Caco-2 (cell line): ENCODE measurements around the gene RBM17. TPM values are rescaled to one million over a fixed set of nuclear protein-coding genes. Genes with fewer than 3 reads are reported as not detected.

Experiments used
- BruUV-seq: library from RNA; stranded (reverse); fragments of 400-500 nt; replicated peaks from 2 replicates; lab custom pipeline; 2021; lab: Mats Ljungman, UMichigan
- CTCF ChIA-PET: fragments of 300-600 bp; sonication (Branson Sonifier 250); formaldehyde crosslinking; loops from one replicate; lab custom pipeline; 2022; ENCODE audit warnings: antibody characterized with exemption; lab: Charles Lee
- POLR2A ChIA-PET: fragments of 300-600 bp; sonication (Branson Sonifier 250); formaldehyde crosslinking; loops from one replicate; lab custom pipeline; 2022; ENCODE audit warnings: antibody characterized with exemption; lab: Charles Lee
- DNase-seq, 2 experiments: peaks; one replicate each; pipeline versions ENCODE4 v3.0.0 to v3.0.0-alpha.2; 2020 to 2022
- H3K27me3 ChIP-seq: replicated peaks from 2 replicates; pipeline ENCODE4 v1.6.0; 2011; ENCODE audit warnings: low read length; ENCODE audit not compliant: control insufficient read depth, insufficient read depth
- H3K36me3 ChIP-seq: 2 replicates; pipeline ENCODE4 v1.5.1; 2011; ENCODE audit warnings: low read length; ENCODE audit not compliant: control insufficient read depth, insufficient read depth
- H3K4me1 ChIP-seq: fragments of 250-450 bp; sonication (Bioruptor Pico); 2 replicates; pipeline ENCODE4 v1.5.1; 2020; ENCODE audit warnings: mild to moderate bottlenecking
- H3K4me3 ChIP-seq: 2 replicates; pipeline ENCODE4 v1.5.1; 2011; ENCODE audit warnings: low read depth, mild to moderate bottlenecking, control low read depth, low read length
- H3K9me3 ChIP-seq: fragments of 250-450 bp; sonication (Bioruptor Pico); 2 replicates; pipeline ENCODE4 v1.5.1; 2020; ENCODE audit warnings: mild to moderate bottlenecking, moderate library complexity
- H3K27ac Mint-ChIP-seq: one replicate; pipeline ENCODE4 v1.8.0; 2022; ENCODE audit warnings: mixed read lengths; ENCODE audit not compliant: unreplicated experiment
- H3K27me3 Mint-ChIP-seq: one replicate; pipeline ENCODE4 v1.8.0; 2022; ENCODE audit warnings: mixed read lengths; ENCODE audit not compliant: insufficient read depth, unreplicated experiment
- H3K36me3 Mint-ChIP-seq: one replicate; pipeline ENCODE4 v1.8.0; 2022; ENCODE audit warnings: mild to moderate bottlenecking, mixed read lengths; ENCODE audit not compliant: insufficient read depth, unreplicated experiment
- H3K4me1 Mint-ChIP-seq: one replicate; pipeline ENCODE4 v1.8.0; 2022; ENCODE audit warnings: low read depth, mixed read lengths; ENCODE audit not compliant: unreplicated experiment
- H3K4me3 Mint-ChIP-seq: one replicate; pipeline ENCODE4 v1.8.0; 2022; ENCODE audit warnings: mild to moderate bottlenecking, moderate library complexity, mixed read lengths; ENCODE audit not compliant: unreplicated experiment
- H3K9me3 Mint-ChIP-seq: one replicate; pipeline ENCODE4 v1.8.0; 2022; ENCODE audit warnings: mixed read lengths; ENCODE audit not compliant: unreplicated experiment
- intact Hi-C: fragments of 100-400 bp; cut with micrococcal nuclease; formaldehyde crosslinking; loops from one replicate; pipeline ENCODE4 v1.10.0; 2022; ENCODE audit not compliant: unreplicated experiment
- total RNA-seq: library from RNA; stranded (reverse); gene quantifications from 2 replicates; pipeline ENCODE4 v1.2.3, GENCODE V29; 2022
- TF ChIP-seq, protein P1 (sequence below), 2 experiments: fragments of 200-600 bp in 1 of 2; IDR thresholded peaks; 1 replicate in 1 of 2; 2 replicates in 1 of 2; pipeline versions ENCODE4 v1.5.1 to v1.8.0; 2011 to 2022; ENCODE audit warnings: antibody characterized with exemption in 1 of 2, control low read depth in 1 of 2, inconsistent platforms in 1 of 2, low read depth in 1 of 2, low read length in 1 of 2, mild to moderate bottlenecking in 1 of 2, moderate library complexity in 1 of 2; ENCODE audit not compliant: insufficient read depth in 1 of 2, severe bottlenecking in 1 of 2, unreplicated experiment in 1 of 2

Gene RBM17
- total RNA-seq, 1 experiment from 2014 or later, result 290 TPM

DNA sequence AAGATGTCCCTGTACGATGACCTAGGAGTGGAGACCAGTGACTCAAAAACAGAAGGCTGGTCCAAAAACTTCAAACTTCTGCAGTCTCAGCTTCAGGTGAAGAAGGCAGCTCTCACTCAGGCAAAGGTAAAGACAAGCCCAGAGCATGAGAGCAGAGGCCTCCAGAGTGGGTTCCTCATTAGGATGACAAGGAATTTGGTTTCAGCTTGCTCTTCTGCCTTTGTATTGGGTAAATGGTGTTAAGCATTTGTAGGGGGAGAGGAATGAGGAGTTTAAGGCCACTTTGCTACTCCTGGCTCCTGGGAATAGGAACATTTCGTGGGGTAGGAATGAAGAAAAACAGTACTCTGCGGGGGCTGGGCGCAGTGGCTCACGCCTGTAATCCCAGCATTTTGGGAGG is 8.2 kb downstream of the RBM17 start:
- Histone ChIP-seq H3K4me1 (no peaks in the 10 kb centered on the region), H3K27me3 (no peaks in the 10 kb centered on the region), H3K4me3 (no peak overlapping the region), H3K9me3 (no peaks in the 10 kb centered on the region), H3K36me3 (peaks cover 3% of the 10 kb centered on the region)
- ChIA-PET POLR2A (no interaction called here), CTCF (interaction anchor here (0.9 kb wide), 1 partner anchor 11 kb away, joined by 3 read pairs; no protein-coding TSS in a partner anchor)
- BruUV-seq, result no TSS peak
- Mint-ChIP-seq H3K27me3 (no peaks in the 10 kb centered on the region), H3K36me3 (peaks cover 64% of the 10 kb centered on the region), H3K27ac (no peak overlapping the region), H3K4me3 (no peak overlapping the region), H3K9me3 (no peaks in the 10 kb centered on the region), H3K4me1 (peaks cover 6% of the 10 kb centered on the region)
- DNase-seq, result no peak
- TF ChIP-seq, protein P1, sequence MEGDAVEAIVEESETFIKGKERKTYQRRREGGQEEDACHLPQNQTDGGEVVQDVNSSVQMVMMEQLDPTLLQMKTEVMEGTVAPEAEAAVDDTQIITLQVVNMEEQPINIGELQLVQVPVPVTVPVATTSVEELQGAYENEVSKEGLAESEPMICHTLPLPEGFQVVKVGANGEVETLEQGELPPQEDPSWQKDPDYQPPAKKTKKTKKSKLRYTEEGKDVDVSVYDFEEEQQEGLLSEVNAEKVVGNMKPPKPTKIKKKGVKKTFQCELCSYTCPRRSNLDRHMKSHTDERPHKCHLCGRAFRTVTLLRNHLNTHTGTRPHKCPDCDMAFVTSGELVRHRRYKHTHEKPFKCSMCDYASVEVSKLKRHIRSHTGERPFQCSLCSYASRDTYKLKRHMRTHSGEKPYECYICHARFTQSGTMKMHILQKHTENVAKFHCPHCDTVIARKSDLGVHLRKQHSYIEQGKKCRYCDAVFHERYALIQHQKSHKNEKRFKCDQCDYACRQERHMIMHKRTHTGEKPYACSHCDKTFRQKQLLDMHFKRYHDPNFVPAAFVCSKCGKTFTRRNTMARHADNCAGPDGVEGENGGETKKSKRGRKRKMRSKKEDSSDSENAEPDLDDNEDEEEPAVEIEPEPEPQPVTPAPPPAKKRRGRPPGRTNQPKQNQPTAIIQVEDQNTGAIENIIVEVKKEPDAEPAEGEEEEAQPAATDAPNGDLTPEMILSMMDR (IDR thresholded peaks at IDR 0.05; ENCODE audit: insufficient read depth in 1 of 2, low read depth in 1 of 2, low read length in 1 of 2, severe bottlenecking in 1 of 2, unreplicated experiment in 1 of 2), result no peak
- intact Hi-C loops, result no loop called here

DNA sequence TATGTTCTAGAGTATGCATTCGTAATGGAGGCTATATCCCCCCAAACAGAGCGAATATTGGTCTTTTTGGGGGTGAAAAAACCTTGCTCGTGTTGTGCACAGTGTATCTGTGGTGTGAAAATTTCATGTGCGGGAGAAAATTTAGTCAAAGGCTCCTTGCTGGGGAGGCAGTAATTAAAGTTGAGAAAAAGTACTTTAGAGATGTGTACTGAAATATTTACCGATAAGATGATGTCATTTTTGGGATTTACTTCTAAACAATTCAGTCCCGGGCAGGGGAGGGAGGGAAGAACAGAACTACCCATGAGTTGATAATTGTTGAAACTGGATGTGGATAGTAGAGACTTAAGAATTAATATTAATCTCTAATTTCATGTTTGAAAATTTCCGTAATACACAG is 9.3 kb downstream of the RBM17 start:
- TF ChIP-seq, protein P1 (IDR thresholded peaks at IDR 0.05; ENCODE audit: insufficient read depth in 1 of 2, low read depth in 1 of 2, low read length in 1 of 2, severe bottlenecking in 1 of 2, unreplicated experiment in 1 of 2), result no peak
- ChIA-PET POLR2A (no interaction called here), CTCF (no interaction called here)
- Histone ChIP-seq H3K36me3 (peaks cover 6% of the 10 kb centered on the region), H3K4me1 (no peaks in the 10 kb centered on the region), H3K9me3 (no peaks in the 10 kb centered on the region), H3K4me3 (no peak overlapping the region), H3K27me3 (no peaks in the 10 kb centered on the region)
- Mint-ChIP-seq H3K4me1 (no peaks in the 10 kb centered on the region), H3K4me3 (no peak overlapping the region), H3K9me3 (no peaks in the 10 kb centered on the region), H3K27me3 (no peaks in the 10 kb centered on the region), H3K27ac (no peak overlapping the region), H3K36me3 (peaks cover 67% of the 10 kb centered on the region)
- no TSS peak for BruUV-seq
- DNase-seq, result no peak
- intact Hi-C loops, result no loop called here

DNA sequence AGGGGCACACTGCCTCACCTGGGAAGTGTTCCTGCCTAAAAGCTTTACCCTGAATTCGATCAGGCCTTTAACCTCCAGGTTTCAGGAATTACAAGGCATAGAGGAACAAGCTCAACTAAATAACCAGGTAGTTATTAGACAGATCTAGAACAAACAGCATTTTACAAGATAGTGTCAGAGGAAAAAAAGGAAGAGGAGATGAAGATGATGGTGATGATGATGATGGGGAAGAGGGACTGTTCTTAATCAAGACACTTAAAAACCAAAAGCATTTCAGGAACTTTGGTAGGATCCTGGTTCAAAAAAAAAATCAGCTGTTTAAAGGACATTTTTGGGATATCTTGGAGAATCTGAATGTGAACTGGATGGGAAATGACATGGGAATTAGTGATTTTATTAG is 11.5 kb downstream of the RBM17 start:
- no peaks in the 10 kb centered on the region for H3K27me3 ChIP-seq
- no peaks in the 10 kb centered on the region for H3K4me1 ChIP-seq
- intact Hi-C loops, result no loop called here
- TF ChIP-seq, protein P1 (IDR thresholded peaks at IDR 0.05; ENCODE audit: insufficient read depth in 1 of 2, low read depth in 1 of 2, low read length in 1 of 2, severe bottlenecking in 1 of 2, unreplicated experiment in 1 of 2), result no peak
- H3K9me3 ChIP-seq, result no peaks in the 10 kb centered on the region
- ChIA-PET POLR2A (no interaction called here), CTCF (no interaction called here)
- BruUV-seq, result no TSS peak
- peaks cover 9% of the 10 kb centered on the region for H3K36me3 ChIP-seq
- H3K36me3 Mint-ChIP-seq, result peaks cover 71% of the 10 kb centered on the region
- no peaks in the 10 kb centered on the region for H3K27me3 Mint-ChIP-seq
- no peak overlapping the region for H3K4me3 Mint-ChIP-seq
- H3K4me3 ChIP-seq, result no peak overlapping the region
- no peak for DNase-seq
- no peaks in the 10 kb centered on the region for H3K4me1 Mint-ChIP-seq
- H3K9me3 Mint-ChIP-seq, result no peaks in the 10 kb centered on the region
- H3K27ac Mint-ChIP-seq, result no peak overlapping the region
